UCSD-AML1 (cell line): Measurements from ENCODE around the gene SMIM1.

Source experiments
- DNase-seq: peaks from one replicate; lab custom pipeline; 2025; ENCODE audit not compliant: unreplicated experiment; lab: John Stamatoyannopoulos, UW

The SMIM1 gene

GRCh38 chr1:3775490-3776230 is 3.1 kb downstream of the SMIM1 start:
- DNase-seq, result peak; percentile 71

GRCh38 chr1:3776231-3776961 is 3.8 kb downstream of the SMIM1 start:
- no peak for DNase-seq

- no peak for DNase-seq
These were observed 4.6 kb downstream of the SMIM1 start for GRCh38 chr1:3777078-3777547.

GRCh38 chr1:3777647-3778589 is 5.4 kb downstream of the SMIM1 start:
- DNase-seq, result no peak

- no peak for DNase-seq
These were observed 6.2 kb downstream of the SMIM1 start for GRCh38 chr1:3778590-3779264.

GRCh38 chr1:3779265-3779911 is 6.8 kb downstream of the SMIM1 start:
- DNase-seq, result no peak

GRCh38 chr1:3779912-3780416 is 7.4 kb downstream of the SMIM1 start:
- DNase-seq, result no peak

- no peak for DNase-seq
These were observed 8.4 kb downstream of the SMIM1 start for GRCh38 chr1:3780901-3781300.

- no peak for DNase-seq
These were observed 11.3 kb downstream of the SMIM1 start for GRCh38 chr1:3783651-3784474.

GRCh38 chr1:3785045-3785444 is 12.5 kb downstream of the SMIM1 start:
- no peak for DNase-seq

GRCh38 chr1:3785456-3786157 is 13.1 kb downstream of the SMIM1 start:
- no peak for DNase-seq

GRCh38 chr1:3786468-3787348 is 14.2 kb downstream of the SMIM1 start:
- DNase-seq, result no peak

- DNase-seq, result no peak
These were observed 14.8 kb downstream of the SMIM1 start for GRCh38 chr1:3787349-3787715.

GRCh38 chr1:3787745-3788605 is 15.4 kb downstream of the SMIM1 start:
- no peak for DNase-seq

- no peak for DNase-seq
These were observed 16.3 kb downstream of the SMIM1 start for GRCh38 chr1:3788756-3789420.
